Head of caudate nucleus (tissue), 42 donors: ENCODE results near the gene PROM2.

Source experiments
- DNase-seq, 42 donors: peaks; one replicate each; pipeline versions ENCODE4 v3.0.0 to v3.0.0-alpha.2; 2020 to 2021; ENCODE audit warnings: mixed read lengths in 7 of 42
- intact Hi-C: fragments of 100-400 bp; cut with DNase I; formaldehyde crosslinking; loops from one replicate; pipeline ENCODE4 v1.15.0; 2022

PROM2 gene

GRCh38 chr2:95300450-95300849 is 26.2 kb downstream of the PROM2 start:
- no peak for DNase-seq
- intact Hi-C loops: no loop called here

- intact Hi-C loops: no loop called here
- DNase-seq: no peak
Measured at GRCh38 chr2:95301186-95301585, 26.9 kb downstream of the PROM2 start.

- DNase-seq: peak in 3 of 42 donors; percentile 45 to 59 (median 47)
- intact Hi-C loops: no loop called here
Measured at GRCh38 chr2:95301876-95302641, 27.8 kb downstream of the PROM2 start.

- intact Hi-C loops: no loop called here
- peak in 41 of 42 donors; percentile 60 to 87 (median 80) for DNase-seq
Measured at GRCh38 chr2:95303191-95303919, 29.1 kb downstream of the PROM2 start.

- DNase-seq: no peak
- intact Hi-C loops: no loop called here
Measured at GRCh38 chr2:95305380-95306061, 31.3 kb downstream of the PROM2 start.

GRCh38 chr2:95306336-95306895 is 32.2 kb downstream of the PROM2 start:
- DNase-seq: no peak
- intact Hi-C loops: no loop called here

- intact Hi-C loops: no loop called here
- no peak for DNase-seq
Measured at GRCh38 chr2:95307036-95307435, 32.8 kb downstream of the PROM2 start.

GRCh38 chr2:95307878-95308277 is 33.6 kb downstream of the PROM2 start:
- no peak for DNase-seq
- intact Hi-C loops: no loop called here

- peak in 4 of 42 donors; percentile 39 to 66 (median 55) for DNase-seq
- intact Hi-C loops: no loop called here
Measured at GRCh38 chr2:95308426-95308990, 34.3 kb downstream of the PROM2 start.

- intact Hi-C loops: no loop called here
- no peak for DNase-seq
Measured at GRCh38 chr2:95309599-95309998, 35.4 kb downstream of the PROM2 start.

GRCh38 chr2:95310216-95310615 is 36.0 kb downstream of the PROM2 start:
- intact Hi-C loops: no loop called here
- no peak for DNase-seq

- intact Hi-C loops: no loop called here
Measured at GRCh38 chr2:95310651-95311050, 36.4 kb downstream of the PROM2 start.

GRCh38 chr2:95311815-95312542 is 37.7 kb downstream of the PROM2 start:
- DNase-seq: no peak
- intact Hi-C loops: no loop called here

More at GRCh38 chr2:95310651-95311050, 36.4 kb downstream of the PROM2 start:
- DNase-seq: no peak

GRCh38 chr2:95312543-95313201 is 38.4 kb downstream of the PROM2 start:
- peak; percentile 81 to 98 (median 91) for DNase-seq
- intact Hi-C loops: no loop called here

- intact Hi-C loops: no loop called here
- peak in 34 of 42 donors; percentile 42 to 80 (median 63) for DNase-seq
Measured at GRCh38 chr2:95313296-95314131, 39.3 kb downstream of the PROM2 start.

- DNase-seq: peak in 10 of 42 donors; percentile 5 to 78 (median 54)
- intact Hi-C loops: no loop called here
Measured at GRCh38 chr2:95314598-95314963, 40.3 kb downstream of the PROM2 start.

GRCh38 chr2:95314964-95315611 is 40.8 kb downstream of the PROM2 start:
- intact Hi-C loops: no loop called here
- peak; percentile 50 to 92 (median 78) for DNase-seq
